HG02852 (cell line): Measurements from ENCODE around the gene MTREX.

Source experiments
- ATAC-seq: cut with Tn5 transposase; IDR thresholded peaks from one replicate; pipeline ENCODE4 v1.9.1; 2021; ENCODE audit warnings: mild to moderate bottlenecking, moderate library complexity; ENCODE audit not compliant: unreplicated experiment

The MTREX gene

DNA sequence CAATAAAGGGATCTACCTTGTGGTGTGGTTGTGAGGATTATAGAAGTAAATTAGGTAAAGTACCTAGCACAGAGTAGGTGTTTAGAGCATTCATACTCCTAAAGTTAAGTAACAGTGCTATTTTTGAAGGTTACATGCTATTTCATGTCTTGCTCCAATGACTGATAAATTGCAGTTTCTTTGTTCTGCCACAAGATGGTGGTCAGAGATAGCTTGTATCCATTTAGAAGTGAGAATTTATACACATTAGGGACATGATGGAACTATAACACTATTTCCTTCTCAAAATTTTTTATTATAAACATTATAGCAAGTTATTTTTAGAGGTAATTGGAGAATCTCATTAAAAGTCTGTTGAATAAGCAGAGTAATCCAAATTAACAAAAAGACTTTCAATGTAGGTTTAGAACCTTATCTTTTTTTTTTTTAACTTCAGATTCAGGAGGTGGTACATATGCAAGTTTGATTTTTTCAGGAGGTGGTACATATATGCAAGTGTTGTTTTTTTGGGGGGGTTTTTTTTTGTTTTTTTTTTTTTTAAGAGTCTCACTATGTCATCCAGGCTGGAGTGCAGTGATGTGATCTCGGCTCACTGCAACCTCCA, 17.1 kb downstream of the MTREX start:
- ATAC-seq: peak; percentile 74

DNA sequence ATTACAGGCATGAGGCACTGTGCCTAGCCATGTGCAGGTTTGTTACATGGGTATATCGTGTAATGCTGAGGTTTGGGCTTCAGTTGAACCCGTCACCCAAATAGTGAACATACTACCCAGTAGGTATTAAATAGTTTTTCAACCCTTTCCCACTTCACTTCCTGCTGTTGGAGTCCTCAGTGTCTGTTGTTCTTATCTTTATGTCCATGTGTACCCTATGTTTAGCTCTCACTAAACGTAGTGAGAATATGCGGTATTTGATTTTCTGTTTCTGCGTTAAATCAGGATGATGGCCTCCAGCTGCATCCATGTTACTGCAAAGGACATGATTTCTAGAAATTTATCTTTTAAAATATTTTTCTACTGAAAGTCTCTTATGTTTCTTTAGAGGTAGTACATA, 17.8 kb downstream of the MTREX start:
- ATAC-seq: no peak

DNA sequence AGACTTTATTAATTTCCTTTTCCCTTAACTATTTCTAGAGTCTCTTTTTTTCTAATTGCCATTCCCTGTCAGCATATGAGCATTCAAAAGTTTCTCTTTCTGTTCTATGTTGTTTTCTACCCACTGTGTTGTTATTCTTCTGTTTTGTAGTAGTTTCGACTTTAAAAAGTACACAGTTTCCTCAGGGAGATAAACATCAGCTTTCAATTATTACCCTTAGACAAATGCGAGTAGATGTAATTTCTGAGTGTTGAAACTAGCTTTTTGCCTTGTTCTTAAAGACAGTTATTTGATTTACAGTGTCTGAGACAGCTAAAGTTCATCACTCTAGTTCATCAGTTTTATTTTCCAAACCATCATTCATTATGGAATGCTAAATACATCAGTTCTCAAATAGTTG, 19.5 kb downstream of the MTREX start:
- no peak for ATAC-seq

DNA sequence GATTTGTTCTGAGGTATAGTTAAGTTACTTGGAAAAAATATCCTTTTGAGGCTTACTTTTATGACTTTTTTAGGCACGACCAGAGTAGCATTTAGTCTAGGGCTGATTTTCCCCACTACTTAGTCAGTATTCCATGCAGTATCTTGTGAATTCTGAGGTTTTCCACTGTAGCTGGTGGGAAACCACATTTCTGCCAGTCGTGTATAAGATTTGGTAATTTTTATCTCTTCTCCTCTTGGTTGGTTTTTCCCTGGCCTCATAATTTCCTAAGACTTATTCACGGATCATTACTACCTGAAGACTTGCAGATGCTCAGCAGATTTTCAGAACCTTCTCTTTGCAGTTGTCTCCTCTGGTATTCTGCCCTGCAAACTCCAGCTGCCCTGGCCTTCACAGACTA, 23.5 kb downstream of the MTREX start:
- no peak for ATAC-seq

DNA sequence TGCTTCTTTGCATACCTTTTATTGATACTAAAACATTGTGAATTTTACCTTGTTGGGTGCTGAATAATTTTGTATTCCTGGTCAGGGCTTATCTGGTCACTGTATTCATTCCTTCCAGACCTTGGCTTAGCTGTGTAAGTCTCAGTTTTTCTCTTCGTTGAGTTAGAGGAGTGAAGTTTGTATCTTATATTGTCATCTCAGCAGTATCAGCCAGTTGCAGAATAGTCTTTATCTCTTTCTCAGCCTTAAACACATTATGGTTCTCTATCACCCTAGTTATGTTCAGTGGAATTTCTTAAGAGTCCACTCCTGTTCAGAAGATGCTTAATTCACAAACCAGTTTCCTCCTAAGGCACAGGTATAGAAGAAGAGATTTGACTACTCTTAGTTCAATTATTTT, 25.2 kb downstream of the MTREX start:
- ATAC-seq: no peak

DNA sequence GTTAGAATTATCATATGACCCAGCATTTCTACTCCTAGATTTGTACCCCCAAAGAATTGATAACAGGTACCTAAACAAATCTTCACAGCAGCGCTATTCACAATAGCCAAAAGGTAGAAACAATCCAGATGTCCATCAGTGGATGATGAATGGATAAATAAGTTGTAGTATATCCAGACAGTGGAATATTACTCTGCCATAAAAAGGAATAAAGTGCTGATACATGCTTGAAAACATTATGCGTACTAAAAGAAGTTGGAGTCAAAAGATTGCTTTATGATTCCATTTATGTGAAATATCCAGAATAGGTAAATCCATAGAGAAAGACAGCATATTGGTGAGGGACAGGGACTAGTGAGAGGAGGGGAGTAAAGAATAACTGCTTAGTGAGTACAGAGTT, 26.0 kb downstream of the MTREX start:
- ATAC-seq: no peak

DNA sequence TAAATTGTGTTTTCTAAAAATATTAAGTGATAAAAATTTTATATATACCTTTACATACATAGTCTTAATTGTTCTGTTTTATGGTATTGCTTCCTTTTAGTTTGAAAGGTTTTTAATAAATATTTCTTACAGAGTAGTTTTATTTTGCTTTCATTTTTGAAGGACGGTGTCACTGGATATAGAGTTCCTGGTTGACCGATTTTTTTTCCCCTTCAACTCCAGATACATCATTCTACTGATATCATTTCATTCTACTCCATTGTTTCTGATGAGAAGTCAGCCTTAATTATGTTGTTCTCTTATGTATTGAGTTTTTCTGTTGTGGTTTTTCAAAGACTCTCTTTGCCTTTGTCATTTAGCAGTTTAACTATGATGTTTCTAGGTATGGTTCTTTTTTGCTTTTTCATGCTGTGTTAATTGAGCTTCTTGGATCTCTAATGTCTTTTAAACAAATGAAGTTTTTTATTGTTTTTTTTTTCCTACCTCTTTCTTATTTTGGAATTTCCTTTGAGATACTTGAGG, 30.4 kb downstream of the MTREX start:
- ATAC-seq: no peak

DNA sequence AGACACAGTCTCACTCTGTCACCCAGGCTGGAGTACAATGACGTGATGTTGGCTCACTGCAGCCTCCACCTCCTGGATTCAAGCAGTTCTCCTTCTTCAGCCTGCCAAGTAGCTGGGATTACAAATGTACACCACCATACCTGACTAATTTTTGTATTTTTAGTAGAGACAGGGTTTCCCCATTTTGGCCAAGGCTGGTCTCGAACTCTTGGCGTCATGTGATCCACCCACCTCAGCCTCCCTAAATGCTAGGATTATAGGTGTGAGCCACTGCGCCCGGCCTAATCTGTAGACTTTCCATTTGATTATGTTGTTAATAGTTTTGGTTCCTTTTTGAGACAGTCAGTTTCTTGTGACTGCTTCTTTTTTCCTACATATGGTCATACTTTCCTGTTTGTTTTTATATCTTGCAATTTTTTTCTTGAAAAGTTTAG, 31.0 kb downstream of the MTREX start:
- peak; percentile 87 for ATAC-seq

DNA sequence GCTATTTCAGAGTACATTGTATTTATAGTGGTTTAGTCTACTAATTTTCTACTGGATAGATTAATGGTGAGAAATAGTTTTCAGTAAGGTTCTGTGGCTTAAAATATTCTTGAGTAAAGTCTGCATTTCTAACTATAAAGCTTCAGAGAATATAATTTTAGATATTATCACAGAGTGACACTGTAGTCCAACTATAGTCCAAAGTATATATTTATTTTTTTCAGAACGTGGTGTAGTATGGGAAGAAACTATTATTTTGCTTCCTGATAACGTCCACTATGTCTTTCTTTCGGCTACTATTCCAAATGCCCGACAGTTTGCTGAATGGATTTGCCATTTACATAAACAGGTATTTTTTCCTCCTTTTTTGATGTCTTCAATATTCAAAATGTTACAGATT, 35.3 kb downstream of the MTREX start:
- ATAC-seq: no peak

DNA sequence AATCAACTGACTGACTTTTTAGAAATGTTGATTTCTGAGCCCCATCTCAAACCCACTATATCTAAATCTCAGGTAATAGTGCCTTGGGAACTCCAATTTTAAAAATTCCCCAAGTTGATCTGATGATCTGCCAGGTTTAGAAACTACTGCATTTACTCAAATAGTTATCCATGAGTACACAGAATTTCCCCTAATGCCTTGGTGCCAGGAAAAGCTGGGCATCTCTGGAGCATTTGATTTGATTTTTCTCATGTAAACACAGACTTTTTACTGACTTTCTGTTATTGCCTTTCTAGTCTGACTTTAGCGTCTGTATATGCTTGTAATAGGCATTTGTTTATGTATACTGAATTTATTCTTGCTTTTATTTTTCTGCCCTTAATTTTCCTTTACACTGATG, 35.8 kb downstream of the MTREX start:
- no peak for ATAC-seq

DNA sequence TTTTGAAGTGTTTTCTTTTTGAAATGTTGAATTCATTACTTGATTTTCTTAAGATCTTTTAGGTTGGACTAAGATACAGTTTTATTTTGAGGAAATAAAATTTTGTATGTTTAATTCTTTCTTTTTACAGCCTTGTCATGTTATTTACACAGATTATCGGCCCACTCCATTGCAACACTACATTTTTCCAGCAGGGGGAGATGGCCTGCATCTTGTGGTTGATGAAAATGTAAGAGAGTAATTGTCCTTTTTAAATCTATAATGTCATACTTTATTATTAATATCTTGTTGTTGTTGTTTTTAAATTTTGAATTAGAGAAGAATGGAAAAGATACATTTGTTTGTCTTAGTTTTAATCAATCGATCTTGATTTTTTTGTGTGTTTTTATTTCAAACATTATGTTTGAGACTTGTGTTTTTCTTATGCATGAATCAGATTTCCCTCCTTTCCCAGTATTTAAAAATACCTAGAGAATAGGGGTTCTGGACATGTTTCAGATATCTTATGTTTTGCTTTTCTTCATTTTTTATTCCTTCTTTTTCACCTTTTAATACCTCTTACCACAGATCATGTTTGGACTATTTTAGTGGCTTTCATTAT, 36.7 kb downstream of the MTREX start:
- ATAC-seq: no peak

DNA sequence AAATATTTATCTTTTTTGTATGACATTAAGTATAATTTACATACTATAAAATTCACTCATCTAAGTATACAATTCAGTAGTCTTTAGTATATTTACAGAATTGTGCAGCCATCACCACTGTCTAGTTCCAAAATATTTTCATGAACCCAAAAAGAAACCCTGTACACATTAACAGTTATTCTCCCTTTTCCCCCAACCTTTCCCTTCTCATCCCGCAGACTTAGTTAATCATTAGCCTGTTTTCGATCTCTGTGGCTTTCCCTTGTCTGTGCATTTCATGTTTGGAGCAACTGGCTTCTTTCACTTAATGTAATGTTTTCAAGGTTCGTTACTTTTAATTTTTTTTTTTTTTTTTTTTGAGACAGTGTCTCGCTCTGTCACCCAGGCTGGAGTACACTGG, 37.5 kb downstream of the MTREX start:
- no peak for ATAC-seq

DNA sequence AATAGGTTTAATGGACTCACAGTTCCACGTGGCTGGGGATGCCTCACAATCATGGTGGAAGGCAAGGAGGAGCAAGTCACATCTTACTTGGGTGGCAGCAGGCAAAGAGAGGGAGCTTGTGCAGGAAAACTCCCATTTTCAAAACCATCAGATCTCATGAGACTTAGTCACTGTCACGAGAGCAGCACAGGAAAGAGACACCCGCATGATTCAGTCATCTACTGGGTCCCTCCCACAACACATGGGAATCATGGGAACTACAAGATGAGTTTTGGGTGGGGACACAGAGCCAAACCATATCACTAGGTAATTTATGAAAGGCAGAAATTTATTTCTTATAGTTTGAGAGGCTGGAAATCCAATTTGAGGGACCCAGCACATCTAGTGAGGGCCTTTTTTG, 40.0 kb downstream of the MTREX start:
- ATAC-seq: no peak

DNA sequence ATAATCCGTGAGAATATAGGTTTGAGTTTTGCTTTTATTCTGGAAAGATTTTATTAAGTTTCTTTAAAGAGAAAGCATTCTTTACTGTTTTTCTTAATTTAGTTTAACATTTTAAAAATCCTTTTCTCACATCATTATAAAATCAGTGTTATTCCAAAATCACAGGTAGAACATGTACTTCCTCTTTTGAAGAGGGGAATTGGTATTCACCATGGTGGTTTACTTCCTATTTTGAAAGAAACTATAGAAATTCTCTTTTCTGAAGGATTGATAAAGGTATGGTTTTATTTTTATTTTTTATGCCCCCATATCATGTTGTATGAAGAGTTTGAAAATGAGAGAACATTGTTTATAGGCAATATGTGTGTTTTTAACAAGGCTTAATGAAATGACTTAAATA, 43.0 kb downstream of the MTREX start:
- no peak for ATAC-seq

DNA sequence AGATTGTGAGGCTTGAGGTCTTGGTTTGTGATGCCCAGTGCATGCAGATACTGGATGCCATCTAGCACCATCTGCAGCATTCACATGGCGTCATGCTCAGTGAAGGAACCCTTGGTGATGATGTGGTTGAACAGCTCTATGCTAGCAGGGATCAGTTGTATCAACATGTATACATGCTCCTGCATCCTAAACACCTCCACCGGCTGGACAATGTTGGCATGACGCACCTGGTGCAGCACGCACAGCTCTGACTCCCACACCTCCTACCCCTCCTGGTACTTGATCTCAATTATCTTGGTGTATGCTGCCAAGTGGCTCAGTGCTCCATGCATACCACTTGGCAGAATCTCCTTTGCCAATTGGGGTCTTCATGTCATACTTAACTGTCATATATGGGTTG, 49.1 kb downstream of the MTREX start:
- no peak for ATAC-seq

DNA sequence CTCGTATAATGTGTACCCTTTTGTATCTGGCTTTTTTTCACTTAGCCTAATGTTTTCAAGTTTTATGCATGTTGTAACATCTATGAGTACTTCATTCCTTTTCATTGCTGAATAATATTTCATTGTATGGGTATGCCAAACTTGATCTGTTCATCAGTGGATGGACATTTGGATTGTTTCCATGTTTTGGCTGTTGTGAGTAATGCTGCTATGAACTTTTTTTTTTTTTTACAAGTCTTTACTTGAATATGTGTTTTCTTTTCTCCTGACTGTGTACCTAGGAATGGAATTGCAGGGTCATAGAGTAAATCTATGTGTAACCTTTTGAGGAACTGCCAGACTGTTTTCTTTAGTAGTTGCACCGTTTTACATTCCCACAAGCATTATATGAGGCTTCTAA, 52.4 kb downstream of the MTREX start:
- no peak for ATAC-seq

DNA sequence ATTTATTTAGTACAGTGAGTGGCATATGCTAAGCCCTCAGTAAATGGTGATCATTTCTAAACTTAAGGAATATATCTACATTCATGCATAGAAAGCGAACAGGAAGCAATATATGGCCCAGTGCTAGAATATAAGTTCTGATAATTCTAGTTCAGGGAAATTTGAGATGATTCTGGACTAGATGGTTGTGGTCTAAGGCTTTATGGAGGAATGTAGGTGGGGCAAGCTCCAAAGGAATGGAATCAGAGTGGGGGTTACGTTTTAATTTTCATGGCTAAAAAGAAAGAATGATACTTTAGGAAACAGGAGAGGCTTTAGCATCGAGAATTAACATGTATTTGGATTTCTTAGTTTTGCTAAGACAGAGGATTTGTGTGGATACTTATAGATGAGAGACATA, 56.1 kb downstream of the MTREX start:
- no peak for ATAC-seq

DNA sequence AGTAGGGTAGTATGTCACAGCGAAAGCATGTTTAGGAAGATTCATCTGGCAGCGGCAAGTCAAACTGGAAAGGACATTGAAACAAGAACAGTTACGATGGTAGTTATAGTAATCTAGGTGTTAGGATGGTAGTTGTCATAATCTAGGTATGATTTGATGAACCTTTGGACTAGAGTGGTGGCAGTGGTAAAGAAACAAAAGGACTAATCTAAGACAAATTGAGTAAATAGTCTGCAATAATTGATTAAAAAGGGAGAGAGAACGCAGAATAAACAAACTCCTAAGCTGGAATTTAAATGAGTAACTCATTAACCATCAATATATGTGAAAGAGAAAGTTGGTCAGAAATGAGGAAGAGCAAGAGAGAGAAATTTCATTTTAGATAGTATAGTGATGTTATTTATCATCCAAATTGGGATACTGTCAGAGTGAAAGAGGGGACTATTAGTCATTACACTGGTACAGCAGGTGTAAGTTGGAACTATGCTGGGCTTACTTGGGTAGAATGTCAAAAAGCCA, 56.8 kb downstream of the MTREX start:
- peak; percentile 97 for ATAC-seq

DNA sequence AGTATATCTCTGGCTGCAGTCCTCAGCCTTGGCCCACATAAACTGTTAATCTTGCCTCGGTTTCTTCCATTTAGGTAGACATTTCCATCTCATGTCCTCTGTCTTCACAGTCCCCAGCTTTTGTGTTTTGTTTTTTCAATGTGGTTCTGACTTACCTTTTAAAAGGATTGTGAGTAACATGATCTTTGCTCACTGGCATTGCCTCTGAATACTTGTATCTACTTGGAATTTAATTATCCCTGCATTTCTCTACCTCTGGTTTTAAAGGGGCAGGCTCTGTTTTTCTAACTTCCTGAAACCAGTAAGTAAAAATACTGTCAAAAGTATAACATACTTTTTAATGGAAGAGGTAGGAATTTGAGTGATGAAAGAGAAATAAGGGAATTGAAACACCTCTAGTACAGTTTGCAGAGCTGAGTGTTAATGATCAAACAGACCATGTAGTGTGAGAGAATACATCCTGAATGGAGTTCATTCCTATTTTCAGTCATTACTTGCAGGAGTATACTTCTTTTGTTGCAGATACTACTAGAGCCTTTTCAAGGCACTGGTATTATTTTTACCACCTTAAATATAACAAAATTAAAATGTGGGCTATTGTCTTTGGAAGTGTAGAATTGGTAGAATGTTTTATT, 62.6 kb downstream of the MTREX start:
- no peak for ATAC-seq

DNA sequence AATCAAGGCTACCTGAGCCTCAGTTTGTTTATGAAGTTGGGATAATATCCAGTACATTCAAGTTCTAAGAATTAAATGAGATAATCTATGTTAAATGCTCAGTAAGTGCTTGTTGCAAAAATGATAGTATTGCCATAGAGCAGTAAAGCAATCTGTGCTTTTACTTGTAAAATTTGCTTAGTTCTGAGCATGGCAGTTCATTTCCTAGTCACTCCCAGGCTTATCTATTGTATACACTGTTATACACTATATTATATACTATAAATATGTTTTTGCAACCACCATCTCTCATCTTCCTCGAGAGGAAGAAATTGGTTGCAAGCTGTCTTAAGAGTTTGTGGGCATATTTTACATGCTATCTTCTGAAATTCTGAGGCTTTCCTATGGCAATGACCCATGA, 63.4 kb downstream of the MTREX start:
- no peak for ATAC-seq

DNA sequence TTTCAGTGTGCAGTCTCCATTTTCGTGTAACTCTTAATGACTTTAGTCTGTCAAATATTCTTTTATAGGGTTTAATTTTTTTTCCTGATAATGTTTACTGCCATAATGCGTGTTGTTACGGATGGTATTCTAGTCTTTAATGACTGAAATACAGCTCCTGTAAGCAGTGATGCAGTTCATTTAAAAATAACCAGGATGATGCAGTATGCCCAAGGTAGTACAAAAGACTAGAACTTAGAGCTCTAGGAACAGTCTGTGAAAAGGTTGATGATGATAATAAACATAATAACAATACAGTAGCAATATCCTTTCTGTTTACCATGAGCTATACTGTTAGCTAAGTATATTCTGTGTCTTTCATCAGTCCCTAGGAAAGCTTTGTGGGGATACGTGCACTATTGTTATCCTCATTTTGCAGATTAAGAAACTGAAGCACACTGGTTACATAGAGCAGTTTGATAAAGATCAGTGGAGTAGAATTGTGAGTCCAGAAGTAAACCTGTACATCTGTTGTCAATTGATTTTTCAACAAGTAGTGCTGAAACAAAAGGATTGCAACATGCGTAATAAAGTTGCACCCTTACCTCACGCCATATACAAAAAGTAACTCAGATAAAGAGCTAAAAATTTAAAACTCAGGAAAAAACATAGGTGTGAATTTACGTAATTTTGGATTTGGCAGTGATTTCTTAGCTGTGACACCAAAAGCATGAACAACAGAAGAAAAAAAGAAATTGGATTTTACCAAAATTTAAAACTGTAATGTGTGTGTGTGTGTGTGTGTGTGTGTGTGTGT, 64.5 kb downstream of the MTREX start:
- ATAC-seq: no peak
